Measurements from ENCODE around the gene CDK19.

DNA sequence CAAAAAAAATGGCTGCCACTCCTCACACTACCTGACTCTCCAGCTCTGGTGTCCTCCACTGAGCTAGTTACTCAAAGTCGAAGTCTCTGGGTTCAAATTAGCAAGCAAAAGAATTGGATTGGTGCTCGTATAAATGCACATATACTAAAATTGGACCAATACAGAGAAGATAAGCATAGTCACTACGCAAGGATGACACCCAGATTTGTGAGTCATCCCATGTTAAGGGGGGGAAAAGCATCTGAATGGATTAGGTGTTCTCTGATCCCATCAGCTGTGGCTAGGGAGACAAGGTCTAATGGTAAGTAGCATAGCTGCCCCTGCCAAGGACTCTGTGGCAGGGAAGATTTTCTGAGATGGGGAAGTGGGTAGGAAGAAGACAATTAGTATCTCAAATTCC, 41.0 kb upstream of the CDK19 start:
- no peak for TF ChIP-seq CTCF (IDR thresholded peaks at IDR 0.05)
- TF ChIP-seq ZFX (IDR thresholded peaks at IDR 0.05; ENCODE audit: borderline replicate concordance), result no peak

Data from 22Rv1 (cell line).